Measurements from ENCODE around the gene KIAA1755. TPM values are rescaled to one million over a fixed set of nuclear protein-coding genes. Genes with fewer than 3 reads are reported as not detected.
A peak's percentile ranks its signal among the peaks of the same experiment; 100 is the strongest.

Gene KIAA1755
- total RNA-seq, 2 donors from 2014 or later: 3.1 to 4.2 TPM

DNA sequence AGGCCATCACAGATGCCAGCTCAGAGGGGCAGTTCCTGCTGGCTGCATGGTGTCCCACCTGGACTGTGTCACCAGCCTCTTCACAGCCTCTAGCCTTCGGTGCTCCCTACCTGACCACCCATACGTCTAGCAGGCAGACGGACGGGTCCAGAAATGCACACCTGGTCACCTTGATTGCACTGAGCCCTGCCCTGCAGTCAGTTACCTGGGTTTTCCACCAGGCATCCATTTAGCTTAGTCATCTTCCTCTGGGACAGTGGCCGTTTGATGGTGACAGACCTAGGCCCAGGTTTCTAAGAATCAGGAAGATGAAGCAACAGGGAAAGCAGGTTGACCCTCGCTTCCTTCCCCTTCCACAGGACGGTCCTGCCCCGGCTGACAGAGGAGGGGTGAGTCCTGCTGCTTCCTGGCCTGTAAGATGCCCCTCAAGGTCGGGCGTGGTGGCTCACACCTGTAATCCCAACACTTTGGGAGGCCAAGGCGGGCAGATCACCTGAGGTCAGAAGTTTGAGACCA lies 33.6 kb upstream of the KIAA1755 start:
- Histone ChIP-seq H3K4me3 (no peak overlapping the region), H3K27me3 (no peaks in the 10 kb centered on the region), H3K27ac (no peak overlapping the region), H3K36me3 (no peaks in the 10 kb centered on the region), H3K4me1 (peaks cover 0 to 17% of the 10 kb centered on the region in 2 donors), H3K9me3 (no peaks in the 10 kb centered on the region)
- DNase-seq (ENCODE audit: low spot score): no peak
- TF ChIP-seq, protein P1, sequence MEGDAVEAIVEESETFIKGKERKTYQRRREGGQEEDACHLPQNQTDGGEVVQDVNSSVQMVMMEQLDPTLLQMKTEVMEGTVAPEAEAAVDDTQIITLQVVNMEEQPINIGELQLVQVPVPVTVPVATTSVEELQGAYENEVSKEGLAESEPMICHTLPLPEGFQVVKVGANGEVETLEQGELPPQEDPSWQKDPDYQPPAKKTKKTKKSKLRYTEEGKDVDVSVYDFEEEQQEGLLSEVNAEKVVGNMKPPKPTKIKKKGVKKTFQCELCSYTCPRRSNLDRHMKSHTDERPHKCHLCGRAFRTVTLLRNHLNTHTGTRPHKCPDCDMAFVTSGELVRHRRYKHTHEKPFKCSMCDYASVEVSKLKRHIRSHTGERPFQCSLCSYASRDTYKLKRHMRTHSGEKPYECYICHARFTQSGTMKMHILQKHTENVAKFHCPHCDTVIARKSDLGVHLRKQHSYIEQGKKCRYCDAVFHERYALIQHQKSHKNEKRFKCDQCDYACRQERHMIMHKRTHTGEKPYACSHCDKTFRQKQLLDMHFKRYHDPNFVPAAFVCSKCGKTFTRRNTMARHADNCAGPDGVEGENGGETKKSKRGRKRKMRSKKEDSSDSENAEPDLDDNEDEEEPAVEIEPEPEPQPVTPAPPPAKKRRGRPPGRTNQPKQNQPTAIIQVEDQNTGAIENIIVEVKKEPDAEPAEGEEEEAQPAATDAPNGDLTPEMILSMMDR (IDR thresholded peaks at IDR 0.05): no peak

DNA sequence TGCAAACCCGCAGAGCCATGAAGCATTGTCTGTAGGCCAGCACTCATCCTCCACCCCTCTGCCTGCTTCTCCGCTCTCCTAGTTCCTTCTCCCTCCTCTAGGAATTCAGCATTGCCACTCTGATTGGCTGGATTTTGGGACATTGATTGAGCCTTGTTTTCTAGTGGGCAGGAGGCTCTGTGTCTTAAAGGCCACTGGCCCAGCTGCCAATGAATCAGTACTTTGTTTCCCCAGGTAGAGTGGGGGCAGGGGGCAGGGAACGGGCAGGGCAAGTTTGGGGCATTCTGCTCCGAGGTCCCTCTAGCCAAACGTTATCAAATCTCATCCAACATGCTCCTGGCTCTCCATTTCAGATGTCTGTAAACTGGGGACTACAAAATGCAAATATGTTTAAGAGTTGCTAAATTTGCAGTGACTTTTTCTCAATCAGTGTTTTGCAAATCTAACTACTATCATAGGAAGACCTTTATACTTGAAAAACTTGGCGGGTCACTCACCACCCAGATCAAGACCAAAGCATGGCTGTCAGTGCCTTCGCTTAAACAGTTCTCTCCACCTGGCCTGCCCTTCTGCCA lies 33.0 kb upstream of the KIAA1755 start:
- TF ChIP-seq, protein P1 (IDR thresholded peaks at IDR 0.05): no peak
- DNase-seq (ENCODE audit: low spot score): no peak
- Histone ChIP-seq H3K9me3 (no peaks in the 10 kb centered on the region), H3K4me3 (no peak overlapping the region), H3K27ac (no peak overlapping the region), H3K36me3 (no peaks in the 10 kb centered on the region), H3K27me3 (no peaks in the 10 kb centered on the region), H3K4me1 (peaks cover 0 to 12% of the 10 kb centered on the region in 2 donors)

DNA sequence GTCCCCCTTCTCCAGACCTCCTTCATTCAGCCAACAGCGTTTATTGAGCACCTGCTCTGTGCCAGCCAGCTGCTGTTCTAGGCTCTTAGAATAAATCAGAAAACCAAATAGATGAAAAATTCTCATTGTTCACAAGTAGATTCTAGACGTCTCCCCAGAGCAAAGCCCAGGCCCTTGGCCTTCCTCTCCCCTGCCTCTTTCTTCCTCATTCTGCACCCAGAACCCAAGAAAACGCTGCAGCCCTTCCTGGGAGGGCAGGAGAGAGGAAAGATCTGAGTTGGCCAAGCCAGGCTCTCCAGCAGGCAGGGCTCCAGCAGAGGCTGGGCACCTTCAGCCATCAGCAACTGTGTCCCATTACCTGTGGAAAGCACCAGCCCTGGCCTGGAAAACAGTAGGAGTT lies 31.4 kb upstream of the KIAA1755 start:
- TF ChIP-seq, protein P1 (IDR thresholded peaks at IDR 0.05): no peak
- H3K9me3 ChIP-seq: no peaks in the 10 kb centered on the region
- no peak for DNase-seq (ENCODE audit: low spot score)

DNA sequence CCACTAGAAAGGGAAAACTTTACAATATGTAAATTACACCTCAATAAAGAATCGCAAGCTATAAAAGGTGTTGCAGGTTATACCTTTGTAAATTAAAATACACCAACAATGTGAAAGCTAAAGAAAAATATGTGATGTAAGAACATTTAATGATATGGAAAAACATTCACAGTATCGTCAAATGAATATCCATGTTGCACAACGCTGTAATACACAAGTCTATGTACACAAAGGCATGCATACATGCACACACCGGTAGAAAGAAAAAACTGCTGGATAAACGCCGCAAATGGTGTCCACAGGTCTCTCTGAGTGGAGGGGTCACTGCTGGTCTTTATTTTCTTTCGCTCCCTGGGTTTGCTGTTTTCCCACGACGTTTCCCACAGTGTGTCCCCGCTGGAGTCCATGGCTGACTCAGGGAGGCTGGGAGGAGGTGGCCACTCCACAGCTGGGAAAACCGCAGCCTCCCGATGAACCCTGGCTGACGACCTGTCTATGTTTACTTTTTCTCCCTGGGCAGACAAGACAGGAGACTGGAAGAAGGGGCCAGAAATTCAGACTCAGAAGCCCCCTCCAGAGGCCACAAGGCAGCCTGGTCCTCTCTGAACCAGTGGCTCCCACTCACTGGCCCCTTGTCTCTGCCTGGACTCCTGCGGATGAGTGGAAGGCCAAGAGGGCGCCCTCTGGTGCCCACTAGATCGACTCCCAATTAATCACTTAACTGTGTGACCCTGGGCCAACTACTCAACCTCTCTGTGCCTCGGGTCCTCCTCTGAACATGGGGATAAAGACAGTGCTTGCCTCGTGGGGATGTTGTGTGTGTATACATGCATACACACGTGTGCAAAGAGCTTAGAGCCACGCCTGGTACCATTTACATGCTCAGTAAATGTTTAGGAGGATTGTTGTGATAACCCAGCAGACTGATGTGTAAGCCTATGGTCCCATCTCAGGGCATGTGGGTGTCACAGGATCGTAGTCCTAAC lies 30.6 kb upstream of the KIAA1755 start:
- peak; percentile 75 for DNase-seq (ENCODE audit: low spot score)
- H3K9me3 ChIP-seq: no peaks in the 10 kb centered on the region
- H3K27ac ChIP-seq: peak overlapping the region in 1 of 2 donors; percentile 15
- no peaks in the 10 kb centered on the region for H3K27me3 ChIP-seq
- H3K4me1 ChIP-seq: peaks cover 0 to under 1% of the 10 kb centered on the region in 2 donors
- TF ChIP-seq, protein P1 (IDR thresholded peaks at IDR 0.05): peak; percentile 19 to 60
- H3K4me3 ChIP-seq: no peak overlapping the region
- no peaks in the 10 kb centered on the region for H3K36me3 ChIP-seq

More for the DNA sequence above, 31.4 kb upstream of the KIAA1755 start:
- Histone ChIP-seq H3K27me3 (no peaks in the 10 kb centered on the region), H3K4me1 (peaks cover 0 to 6% of the 10 kb centered on the region in 2 donors), H3K36me3 (no peaks in the 10 kb centered on the region), H3K27ac (no peak overlapping the region), H3K4me3 (no peak overlapping the region)

DNA sequence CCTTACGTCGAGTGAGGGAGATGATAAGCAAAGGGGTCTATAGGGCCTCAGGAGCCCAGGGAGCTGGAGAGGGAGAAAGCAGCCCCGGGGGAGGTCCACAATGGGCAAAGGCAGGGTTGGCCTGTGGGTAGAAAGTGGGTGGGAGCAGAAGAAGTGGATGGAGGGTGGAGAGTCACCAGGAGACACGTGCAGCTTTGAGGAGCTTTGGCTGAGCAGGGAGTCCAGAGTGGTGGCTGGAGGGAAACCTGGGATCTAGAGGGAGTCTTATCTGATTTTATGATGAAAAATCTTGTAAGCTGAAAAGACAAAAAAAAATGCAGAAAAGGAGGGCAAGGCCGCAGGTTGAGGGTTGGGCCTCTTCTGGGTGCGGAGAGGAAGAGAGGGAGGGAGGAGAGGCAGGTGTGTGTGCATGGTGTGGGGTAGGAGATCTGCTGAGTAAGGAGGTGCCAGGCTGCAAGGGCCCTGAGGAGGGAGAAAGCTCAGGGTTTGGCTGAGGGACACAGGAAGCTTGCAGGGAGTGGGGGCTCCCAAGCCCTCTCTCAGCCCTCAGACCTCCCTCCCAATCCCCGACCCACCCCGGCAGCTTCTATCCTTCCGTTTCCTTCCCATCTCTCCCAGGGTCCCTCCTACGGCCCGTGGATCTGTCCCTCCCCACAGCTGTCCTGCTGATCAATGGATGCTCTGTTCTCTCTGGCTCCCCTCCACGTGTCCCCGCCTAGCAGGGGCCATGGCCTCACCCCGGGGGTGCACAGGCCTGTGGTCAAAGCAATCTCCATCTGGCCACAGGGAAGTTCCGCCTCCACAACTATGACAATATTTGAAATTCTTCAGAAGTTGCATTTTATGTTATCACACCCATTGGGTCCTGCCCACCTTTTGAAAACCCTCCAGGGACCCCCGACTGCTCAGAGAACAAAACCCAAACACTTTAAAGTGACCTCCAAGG lies 26.3 kb upstream of the KIAA1755 start:
- H3K36me3 ChIP-seq: no peaks in the 10 kb centered on the region
- no peak overlapping the region for H3K27ac ChIP-seq
- no peak overlapping the region for H3K4me3 ChIP-seq
- no peaks in the 10 kb centered on the region for H3K9me3 ChIP-seq
- TF ChIP-seq, protein P1 (IDR thresholded peaks at IDR 0.05): no peak
- no peaks in the 10 kb centered on the region for H3K4me1 ChIP-seq
- no peaks in the 10 kb centered on the region for H3K27me3 ChIP-seq
- DNase-seq (ENCODE audit: low spot score): no peak

Measured in right atrium auricular region (tissue), 2 donors.